Heart left ventricle (tissue), 16 donors: ENCODE data around the gene LKAAEAR1. TPM values are rescaled to one million over a fixed set of nuclear protein-coding genes. Genes with fewer than 3 reads are reported as not detected.
A peak's percentile ranks its signal among the peaks of the same experiment; 100 is the strongest.

Experiments
- ATAC-seq, 4 donors: fragments of 200-7000 bp; cut with Tn5 transposase; one replicate each; pipeline ENCODE4 v1.9.1; 2020 to 2022; ENCODE audit warnings: moderate library complexity in 4 of 4, mild to moderate bottlenecking in 3 of 4, moderate number of reproducible peaks in 1 of 4
- DNase-seq, 5 donors: peaks; one replicate each; pipeline ENCODE4 v3.0.0-alpha.2; 2020
- H3K27ac ChIP-seq, 12 donors: fragments of 200-600 bp; sonication (generic) in 4 of 12; one replicate each; pipeline versions ENCODE4 v1.5.0 to v1.8.0; 2016 to 2022; ENCODE audit warnings: mild to moderate bottlenecking in 2 of 12
- H3K27me3 ChIP-seq, 9 donors: fragments of 200-600 bp; sonication (generic) in 2 of 9; one replicate each; pipeline versions ENCODE4 v1.5.1 to v1.8.0; 2016 to 2022; ENCODE audit warnings: mild to moderate bottlenecking in 3 of 9
- H3K36me3 ChIP-seq, 9 donors: fragments of 200-600 bp; sonication (generic) in 2 of 9; one replicate each; pipeline versions ENCODE4 v1.5.0 to v1.8.0; 2018 to 2022; ENCODE audit warnings: mild to moderate bottlenecking in 2 of 9
- H3K4me1 ChIP-seq, 12 donors: fragments of 200-600 bp; sonication (generic) in 4 of 12; one replicate each; pipeline versions ENCODE4 v1.5.0 to v1.8.0; 2016 to 2022; ENCODE audit warnings: mild to moderate bottlenecking in 3 of 12
- H3K4me3 ChIP-seq, 12 donors: fragments of 200-600 bp; sonication (generic) in 4 of 12; one replicate each; pipeline versions ENCODE4 v1.5.0 to v1.8.0; 2017 to 2022; ENCODE audit warnings: mild to moderate bottlenecking in 9 of 12, moderate library complexity in 4 of 12
- H3K9me3 ChIP-seq, 12 donors: fragments of 200-600 bp; sonication (generic) in 4 of 12; one replicate each; pipeline versions ENCODE4 v1.5.0 to v1.8.0; 2016 to 2022; ENCODE audit warnings: mild to moderate bottlenecking in 1 of 12
- POLR2A ChIP-seq, 2 donors: fragments of 450-650 bp; IDR thresholded peaks; one replicate each; pipeline ENCODE4 v1.6.1; 2017; ENCODE audit warnings: antibody characterized with exemption in 2 of 2, mild to moderate bottlenecking in 2 of 2, moderate library complexity in 2 of 2
- WGBS, 4 donors: extraction: QIAGEN DNeasy Blood & Tissue Kit in 2 of 4; methylation state at CpG; one replicate each; pipeline versions ENCODE4 v1.1.5 to v1.1.7; 2013 to 2018; 5-methylcytosine and 5-hydroxymethylcytosine counted together
- intact Hi-C, 10 donors: fragments of 100-400 bp; cut with DNase I; formaldehyde crosslinking; loops; one replicate each; pipeline versions ENCODE4 v1.11.1 to v1.14.2; 2022
- polyA plus RNA-seq, 2 donors: library from polyadenylated mRNA; stranded (reverse); fragments of 200-250 nt; gene quantifications; one replicate each; pipeline ENCODE4 v1.2.3, GENCODE V29; 2013
- total RNA-seq, 9 donors: library from RNA; depleted of rRNA in 2 of 9; stranded (reverse); fragments of >200 nt in 2 of 9; fragmentation: NEBNext Ultra II Directional in 3 of 9; extraction: Animal tissue kit (Norgen Biotek cat#: 25700) in 3 of 9; gene quantifications; one replicate each; pipeline versions ENCODE4 v1.1.0 to v1.2.4, GENCODE V29; 2016 to 2023
- TF ChIP-seq, protein P1 (sequence below), 12 donors: fragments of 200-600 bp; sonication (generic) in 4 of 12; IDR thresholded peaks; one replicate each; pipeline versions ENCODE4 v1.5.0 to v1.8.0; 2018 to 2022; ENCODE audit warnings: antibody characterized with exemption in 12 of 12, mild to moderate bottlenecking in 5 of 12
- donor health status: ischemic (EF 13 %, LVEDD 7.1; RV severe dilation, severe dysfunction).
- donor health status: healthy with polysubstance abuse.
- donor health status: DM: no; HTN: yes; CAD: no.
- donor health status: DM: no; HTN: no; CAD: no.
- donor health status: ischemic (EF 25% LVEDD 6.9; RV normal size, moderate dysfunction).
- donor health status: ischemic (EF 25% LVEDD 5.7; RV mildly dilated, moderate dysfunction).
- donor health status: healthy.
- donor health status: DM: yes; HTN: yes; CAD: no.
- donor health status: ischemic (EF 35%, LVEDD 5.7; RV mildly dilated, moderate dysfunction).
- donor health status: nonischemic (EF 11% LVEDD 7.7; RV severe dilation, severe dysfunction).
- donor health status: DM: yes; HTN: yes; CAD: no.
- donor health status: PGD.
- donor health status: ischemic (EF 29% LVEDD 5.4; RV normal size, mild dysfunction).
- donor health status: nonischemic (EF 23%, LVEDD 6.1; RV moderate dilation, normal function).

Gene LKAAEAR1
- total and polyA plus RNA-seq, 11 donors, result not detected

DNA sequence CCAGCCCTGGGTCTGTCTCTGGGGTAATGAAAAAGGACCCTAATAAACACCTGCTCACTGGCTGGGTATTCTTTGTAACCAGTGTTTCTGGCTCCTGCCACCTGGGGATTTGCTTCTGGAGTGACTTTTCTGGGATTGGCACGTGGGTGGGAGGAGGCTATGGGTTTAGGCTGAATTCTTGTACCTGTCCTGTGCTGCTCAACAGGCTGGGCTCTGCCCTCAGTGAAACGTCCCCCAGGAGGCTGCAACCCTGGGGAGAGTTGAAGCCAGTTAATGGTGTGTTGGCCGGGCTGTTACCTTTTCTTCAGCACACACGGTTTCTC is 16.3 kb upstream of the LKAAEAR1 start:
- Histone ChIP-seq H3K9me3 (no peaks in the 10 kb centered on the region), H3K4me1 (peaks cover 0 to 14% (median 7%) of the 10 kb centered on the region in 12 donors), H3K4me3 (no peak overlapping the region), H3K27ac (no peak overlapping the region), H3K27me3 (peaks cover 13 to 54% (median 32%) of the 10 kb centered on the region in 9 donors), H3K36me3 (peaks cover 0 to 5% (median 0%) of the 10 kb centered on the region in 9 donors)
- 71 to 80% (median 74%) methylated on average over 4 of the region's 4 CpGs for WGBS, 4 donors
- intact Hi-C loops, result no loop called here
- ATAC-seq, result no peak
- no peak for TF ChIP-seq POLR2A (IDR thresholded peaks at IDR 0.05)
- TF ChIP-seq, protein P1, sequence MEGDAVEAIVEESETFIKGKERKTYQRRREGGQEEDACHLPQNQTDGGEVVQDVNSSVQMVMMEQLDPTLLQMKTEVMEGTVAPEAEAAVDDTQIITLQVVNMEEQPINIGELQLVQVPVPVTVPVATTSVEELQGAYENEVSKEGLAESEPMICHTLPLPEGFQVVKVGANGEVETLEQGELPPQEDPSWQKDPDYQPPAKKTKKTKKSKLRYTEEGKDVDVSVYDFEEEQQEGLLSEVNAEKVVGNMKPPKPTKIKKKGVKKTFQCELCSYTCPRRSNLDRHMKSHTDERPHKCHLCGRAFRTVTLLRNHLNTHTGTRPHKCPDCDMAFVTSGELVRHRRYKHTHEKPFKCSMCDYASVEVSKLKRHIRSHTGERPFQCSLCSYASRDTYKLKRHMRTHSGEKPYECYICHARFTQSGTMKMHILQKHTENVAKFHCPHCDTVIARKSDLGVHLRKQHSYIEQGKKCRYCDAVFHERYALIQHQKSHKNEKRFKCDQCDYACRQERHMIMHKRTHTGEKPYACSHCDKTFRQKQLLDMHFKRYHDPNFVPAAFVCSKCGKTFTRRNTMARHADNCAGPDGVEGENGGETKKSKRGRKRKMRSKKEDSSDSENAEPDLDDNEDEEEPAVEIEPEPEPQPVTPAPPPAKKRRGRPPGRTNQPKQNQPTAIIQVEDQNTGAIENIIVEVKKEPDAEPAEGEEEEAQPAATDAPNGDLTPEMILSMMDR (IDR thresholded peaks at IDR 0.05), result no peak
- DNase-seq, result peak in 1 of 5 donors; percentile 5

- intact Hi-C loops, result no loop called here
- TF ChIP-seq POLR2A (IDR thresholded peaks at IDR 0.05), result no peak
- TF ChIP-seq, protein P1 (IDR thresholded peaks at IDR 0.05), result no peak
Measured at GRCh38 chr20:64099880-64100565, 15.8 kb upstream of the LKAAEAR1 start.

GRCh38 chr20:64099086-64099786 is 15.0 kb upstream of the LKAAEAR1 start:
- Histone ChIP-seq H3K4me1 (peaks cover 0 to 14% (median 7%) of the 10 kb centered on the region in 12 donors), H3K27me3 (peaks cover 13 to 53% (median 32%) of the 10 kb centered on the region in 9 donors), H3K36me3 (peaks cover 0 to 5% (median 0%) of the 10 kb centered on the region in 9 donors), H3K4me3 (no peak overlapping the region), H3K27ac (no peak overlapping the region), H3K9me3 (no peaks in the 10 kb centered on the region)
- no peak for TF ChIP-seq POLR2A (IDR thresholded peaks at IDR 0.05)
- TF ChIP-seq, protein P1 (IDR thresholded peaks at IDR 0.05), result no peak
- intact Hi-C loops, result no loop called here
- DNase-seq (peak in 2 of 5 donors; percentile 18 to 36), ATAC-seq (no peak)
- 86 to 89% (median 87%) methylated on average over 16 to 21 of the region's 21 CpGs for WGBS, 4 donors

More at GRCh38 chr20:64099880-64100565, 15.8 kb upstream of the LKAAEAR1 start:
- 76 to 86% (median 85%) methylated on average over 12 to 14 of the region's 14 CpGs for WGBS, 4 donors
- DNase-seq (peak in 3 of 5 donors; percentile 3 to 21 (median 20)), ATAC-seq (no peak)
- Histone ChIP-seq H3K4me1 (peaks cover 0 to 14% (median 7%) of the 10 kb centered on the region in 12 donors), H3K27me3 (peaks cover 13 to 54% (median 32%) of the 10 kb centered on the region in 9 donors), H3K9me3 (no peaks in the 10 kb centered on the region), H3K4me3 (no peak overlapping the region), H3K36me3 (peaks cover 0 to 5% (median 0%) of the 10 kb centered on the region in 9 donors), H3K27ac (no peak overlapping the region)

DNA sequence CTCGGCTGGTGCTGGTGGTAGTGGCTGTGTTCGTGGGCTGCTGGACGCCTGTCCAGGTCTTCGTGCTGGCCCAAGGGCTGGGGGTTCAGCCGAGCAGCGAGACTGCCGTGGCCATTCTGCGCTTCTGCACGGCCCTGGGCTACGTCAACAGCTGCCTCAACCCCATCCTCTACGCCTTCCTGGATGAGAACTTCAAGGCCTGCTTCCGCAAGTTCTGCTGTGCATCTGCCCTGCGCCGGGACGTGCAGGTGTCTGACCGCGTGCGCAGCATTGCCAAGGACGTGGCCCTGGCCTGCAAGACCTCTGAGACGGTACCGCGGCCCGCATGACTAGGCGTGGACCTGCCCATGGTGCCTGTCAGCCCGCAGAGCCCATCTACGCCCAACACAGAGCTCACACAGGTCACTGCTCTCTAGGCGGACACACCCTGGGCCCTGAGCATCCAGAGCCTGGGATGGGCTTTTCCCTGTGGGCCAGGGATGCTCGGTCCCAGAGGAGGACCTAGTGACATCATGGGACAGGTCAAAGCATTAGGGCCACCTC is 14.3 kb upstream of the LKAAEAR1 start:
- 86 to 100% (median 95%) methylated on average over 3 to 28 of the region's 28 CpGs for WGBS, 4 donors
- intact Hi-C loops, result no loop called here
- no peaks in the 10 kb centered on the region for H3K9me3 ChIP-seq

More for the DNA sequence above, 14.3 kb upstream of the LKAAEAR1 start:
- Histone ChIP-seq H3K36me3 (peaks cover 0 to 5% (median 0%) of the 10 kb centered on the region in 9 donors), H3K27me3 (peaks cover 13 to 46% (median 28%) of the 10 kb centered on the region in 9 donors), H3K4me3 (no peak overlapping the region), H3K27ac (no peak overlapping the region), H3K4me1 (peaks cover 0 to 14% (median 7%) of the 10 kb centered on the region in 12 donors)
- DNase-seq (no peak), ATAC-seq (no peak)
- TF ChIP-seq, protein P1 (IDR thresholded peaks at IDR 0.05), result no peak
- no peak for TF ChIP-seq POLR2A (IDR thresholded peaks at IDR 0.05)
